NCI-H1436 (cell line): ENCODE measurements around the gene PTPRD.

Source experiments
- DNase-seq: peaks from one replicate; lab custom pipeline; 2025; lab: John Stamatoyannopoulos, UW

The PTPRD gene

GRCh38 chr9:8683496-8683895 lies 1929.3 kb downstream of the PTPRD start:
- DNase-seq: no peak

DNA sequence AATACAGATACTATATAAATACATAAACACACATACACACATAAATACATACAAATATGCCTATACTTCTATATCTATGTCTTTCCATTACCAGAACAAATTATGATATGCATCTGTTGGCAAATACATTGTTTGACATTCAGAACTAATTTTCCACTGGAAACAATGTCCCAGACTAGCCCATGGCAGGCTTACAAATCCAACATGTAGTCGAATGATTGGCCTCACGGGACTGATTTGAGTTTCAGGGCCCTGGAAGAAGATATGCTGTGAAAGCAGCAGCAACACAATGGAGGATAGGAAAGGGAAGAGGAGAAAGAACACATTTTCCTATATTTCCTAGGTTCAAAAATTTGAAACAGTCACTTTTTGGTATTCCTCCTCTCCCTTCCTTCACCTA lies 1932.1 kb downstream of the PTPRD start:
- no peak for DNase-seq

DNA sequence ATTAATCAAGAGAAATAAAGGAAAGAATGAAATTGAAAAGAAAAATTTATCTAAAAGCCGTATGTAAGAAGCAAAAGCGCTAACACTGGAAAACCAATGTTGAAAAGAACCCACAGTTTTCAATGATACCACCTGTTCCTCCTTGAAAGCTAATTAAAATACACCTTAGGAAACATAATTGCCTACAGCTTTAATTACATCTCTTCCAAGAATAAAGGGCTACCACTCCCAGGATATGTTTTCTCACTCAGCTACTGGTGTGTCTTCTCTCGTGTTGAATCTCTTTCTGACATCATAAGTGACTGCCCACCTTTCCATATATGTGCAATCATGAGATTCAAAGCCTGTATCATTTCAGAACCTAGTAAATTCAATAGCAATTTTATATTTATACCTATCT lies 1932.6 kb downstream of the PTPRD start:
- DNase-seq: peak; percentile 56

DNA sequence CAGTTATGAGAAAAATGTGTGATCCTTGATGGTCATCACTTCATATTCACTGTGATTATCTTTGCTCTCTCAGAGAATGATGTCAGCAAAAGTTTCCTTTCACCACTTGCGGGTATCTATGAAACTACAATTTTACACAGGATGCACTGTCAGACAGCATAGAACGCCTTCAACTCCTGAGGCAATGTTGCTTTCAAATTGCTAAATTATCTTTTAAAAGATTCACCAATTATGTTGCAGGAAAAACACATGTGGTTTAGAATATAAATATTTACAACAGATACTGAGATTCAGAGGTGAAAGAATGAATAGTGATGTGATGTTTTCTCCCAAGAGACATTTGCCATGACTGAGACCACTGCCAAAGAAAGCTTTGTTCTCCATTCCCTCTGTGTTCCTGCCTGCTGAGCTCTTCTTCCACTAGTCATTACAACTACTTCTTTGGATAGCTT lies 1933.4 kb downstream of the PTPRD start:
- DNase-seq: no peak

DNA sequence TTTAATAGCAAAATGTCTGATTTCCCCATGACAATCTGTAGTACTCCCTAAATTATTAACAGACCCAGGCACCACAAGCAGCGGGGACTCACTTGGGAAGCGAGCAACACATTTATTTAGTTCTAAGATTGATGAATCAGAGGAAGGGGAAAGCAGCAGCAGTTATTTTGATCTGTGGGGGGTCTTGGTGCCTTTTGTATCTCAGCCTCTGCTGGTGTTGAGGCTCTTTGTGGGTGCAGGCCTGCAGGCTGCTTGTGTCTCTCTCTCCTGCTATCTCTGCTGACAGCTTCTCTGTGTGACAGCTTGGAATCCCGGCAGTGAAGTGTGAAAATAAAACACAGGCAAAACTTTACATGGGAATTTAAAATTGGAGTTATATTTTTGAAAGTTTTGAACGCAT lies 1935.1 kb downstream of the PTPRD start:
- no peak for DNase-seq

- DNase-seq: no peak
These were observed 1938.3 kb downstream of the PTPRD start for GRCh38 chr9:8674536-8674935.

DNA sequence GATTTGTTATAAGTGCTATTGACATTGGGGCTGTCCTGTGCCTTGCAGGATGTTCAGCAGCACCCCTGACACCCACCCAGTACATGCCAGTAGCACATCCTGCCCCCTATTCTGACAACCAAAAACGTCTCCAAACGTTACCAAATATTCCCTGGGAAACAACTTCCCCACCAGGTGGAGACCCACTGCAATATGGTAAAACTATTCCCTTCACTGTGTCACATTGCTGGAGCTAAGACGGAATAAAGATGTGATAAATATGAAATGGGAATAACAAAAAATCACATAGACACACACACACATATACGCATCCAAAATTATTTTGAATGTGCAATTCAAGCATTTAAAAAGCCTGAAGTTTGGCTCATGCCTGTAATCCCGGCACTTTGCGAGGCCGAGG lies 1939.0 kb downstream of the PTPRD start:
- no peak for DNase-seq

DNA sequence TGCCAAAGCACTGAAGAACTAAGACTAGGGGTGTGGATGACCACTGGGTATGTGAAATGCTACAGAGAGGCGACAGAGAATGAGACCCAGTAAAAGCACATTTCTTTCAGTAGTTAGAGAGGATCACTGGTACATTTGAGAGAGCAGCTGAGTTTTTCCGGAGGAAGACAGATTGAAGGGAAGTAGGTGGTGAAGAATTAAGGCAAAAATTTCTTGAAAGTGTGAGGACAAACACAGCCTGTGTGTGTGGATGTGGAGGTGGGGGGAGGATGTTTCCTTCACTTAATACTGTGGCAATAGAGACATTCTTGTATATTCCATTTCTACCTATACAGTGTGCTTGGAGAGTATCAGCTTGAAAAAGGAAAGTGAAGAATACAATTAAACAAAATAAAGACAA lies 1942.1 kb downstream of the PTPRD start:
- DNase-seq: no peak

DNA sequence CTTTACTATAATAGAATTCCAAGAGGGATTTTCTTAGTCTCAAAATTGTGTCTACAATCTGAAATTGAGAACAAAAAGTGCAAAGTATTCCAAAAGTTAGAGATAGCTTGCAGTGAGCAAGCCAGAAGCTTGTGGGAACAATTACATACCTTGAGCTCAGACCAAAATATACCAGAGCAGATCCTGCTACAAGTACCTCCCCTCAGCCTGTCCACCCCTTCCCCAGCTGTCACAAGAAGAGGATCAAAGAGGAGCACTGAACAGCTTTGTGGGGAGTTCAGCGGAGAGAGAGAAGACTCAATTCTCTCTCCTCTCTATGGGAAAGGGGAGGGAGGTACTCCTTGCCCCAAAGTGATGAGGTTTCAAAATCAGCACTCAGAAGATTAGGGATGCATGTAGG lies 1944.1 kb downstream of the PTPRD start:
- no peak for DNase-seq

GRCh38 chr9:8668231-8668630 lies 1944.6 kb downstream of the PTPRD start:
- no peak for DNase-seq

DNA sequence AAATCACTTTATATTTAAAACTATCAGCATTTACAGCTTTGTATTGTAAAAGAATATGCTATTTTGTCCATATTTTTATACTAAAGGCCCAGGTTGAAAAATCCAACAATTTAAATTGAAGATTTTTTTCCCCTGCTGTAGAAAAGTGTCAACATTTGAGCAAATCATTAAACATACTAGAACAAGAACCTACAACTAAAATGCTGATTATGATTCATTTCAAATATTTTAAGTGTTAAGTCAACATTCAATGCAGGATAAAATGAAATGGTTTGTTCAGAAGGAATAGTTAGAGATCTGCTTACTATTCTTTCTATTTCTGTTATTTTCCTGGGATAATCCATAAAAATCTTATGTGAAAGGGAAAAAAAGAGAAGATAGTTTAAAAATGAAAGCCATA lies 1946.7 kb downstream of the PTPRD start:
- no peak for DNase-seq

DNA sequence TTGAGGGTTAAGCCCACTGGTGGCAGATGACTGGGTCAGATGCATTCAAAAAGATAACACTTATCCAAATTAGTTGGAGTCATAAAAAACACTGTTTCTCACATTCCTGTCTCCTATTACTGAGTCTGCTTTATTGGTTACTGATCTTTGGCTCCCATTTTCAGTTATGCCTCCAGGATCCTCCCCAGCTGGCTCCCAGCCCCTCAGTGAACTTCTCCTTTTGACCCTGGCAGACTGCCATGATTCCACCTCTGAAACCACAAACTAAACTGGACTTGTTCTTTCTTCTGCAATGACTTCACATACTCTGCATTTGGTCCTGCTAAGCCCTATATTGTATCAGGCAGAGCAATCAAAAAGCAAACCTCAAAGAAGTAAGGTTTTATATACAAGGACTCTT lies 1952.4 kb downstream of the PTPRD start:
- DNase-seq: no peak

DNA sequence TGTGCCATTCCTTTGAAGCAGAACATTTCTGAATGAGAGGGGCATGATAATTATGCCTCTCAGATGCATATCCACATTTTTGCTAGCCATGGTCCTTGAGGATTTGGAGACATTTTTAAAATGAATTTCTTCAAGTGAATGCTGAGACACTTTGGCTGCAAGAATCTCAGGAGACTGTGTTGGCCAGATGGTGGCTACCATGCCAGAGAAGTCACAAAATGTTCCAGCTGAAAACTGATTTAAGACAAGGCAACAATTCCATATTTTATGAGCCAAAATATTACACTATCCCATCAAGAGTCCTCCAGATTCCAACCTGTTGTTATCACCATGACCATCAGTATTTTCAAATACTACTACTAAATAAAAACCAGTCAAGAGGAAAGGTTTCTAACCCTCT lies 1953.7 kb downstream of the PTPRD start:
- DNase-seq: no peak

DNA sequence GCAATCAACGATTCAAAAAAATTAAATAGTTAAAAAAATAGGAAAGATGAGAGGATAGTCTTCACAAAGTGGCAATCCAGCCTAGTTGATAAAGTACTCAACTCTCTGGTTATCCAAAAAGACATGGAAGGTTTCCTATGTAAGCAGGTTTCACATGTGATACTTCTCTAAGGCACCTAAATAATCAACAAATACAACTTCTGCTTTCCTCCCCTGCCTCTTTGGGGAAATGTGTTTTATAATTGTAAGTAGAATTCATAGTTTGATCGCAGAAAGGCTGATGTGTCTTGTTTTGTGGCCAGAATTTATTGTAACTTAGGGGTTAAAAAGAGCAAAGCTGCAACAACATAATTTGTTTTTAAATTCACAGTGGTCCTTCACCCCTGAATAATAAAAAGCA lies 1957.7 kb downstream of the PTPRD start:
- DNase-seq: no peak

DNA sequence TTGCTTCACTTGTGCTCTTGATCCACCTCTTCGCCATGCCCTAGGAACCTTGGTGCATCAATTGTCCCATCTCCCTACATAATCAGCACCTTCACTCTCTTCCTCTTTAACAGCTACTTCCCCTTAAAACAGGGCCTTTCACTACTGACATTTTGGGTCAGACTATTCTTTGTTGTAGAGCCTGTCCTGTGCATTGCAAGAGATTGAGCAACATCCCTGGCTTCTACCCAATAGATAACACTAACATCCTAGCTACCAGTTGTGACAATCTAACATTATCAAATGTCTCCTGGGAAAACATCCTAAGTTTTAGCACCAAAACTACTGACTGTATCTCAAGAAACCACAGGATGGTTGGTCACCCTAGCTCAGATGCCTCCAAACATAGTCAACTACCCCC lies 1958.9 kb downstream of the PTPRD start:
- no peak for DNase-seq

- no peak for DNase-seq
These were observed 1959.7 kb downstream of the PTPRD start for GRCh38 chr9:8653111-8653510.

DNA sequence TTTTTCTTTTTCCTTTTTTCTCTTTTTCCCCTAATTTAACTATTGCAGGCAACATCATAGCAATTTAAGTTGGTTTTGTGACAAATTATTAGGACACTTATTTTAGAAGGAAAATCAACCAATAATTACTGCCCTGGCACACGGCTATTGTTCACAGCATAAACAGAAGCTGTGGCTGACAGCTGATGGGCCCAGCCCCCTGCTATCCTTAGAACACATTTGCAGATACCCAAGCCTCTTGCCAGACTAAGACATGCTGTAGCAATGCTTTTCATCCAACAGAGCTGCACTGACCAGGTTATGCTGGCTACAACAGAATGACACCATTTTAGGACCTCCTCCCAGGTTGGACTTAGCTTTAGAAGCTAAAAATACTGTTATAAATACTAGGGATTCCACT lies 1960.5 kb downstream of the PTPRD start:
- no peak for DNase-seq

DNA sequence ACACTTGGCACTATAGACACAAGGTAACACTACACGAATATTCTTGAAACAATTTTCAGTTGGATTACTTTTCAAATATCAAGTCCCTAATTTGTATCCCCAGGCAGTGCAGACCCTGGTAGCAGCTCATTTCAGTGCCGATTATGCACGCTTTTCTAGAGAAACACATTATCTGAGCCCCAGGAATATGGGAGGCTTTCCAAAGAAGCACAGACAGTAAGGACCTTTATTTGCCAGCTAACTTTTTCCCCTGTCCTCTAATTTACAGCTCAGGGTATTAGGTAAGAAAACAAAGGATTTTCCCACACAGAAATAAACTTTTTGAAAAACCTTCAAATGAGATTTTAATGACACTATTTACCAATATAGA lies 1961.0 kb downstream of the PTPRD start:
- no peak for DNase-seq

GRCh38 chr9:8651070-8651845 lies 1961.5 kb downstream of the PTPRD start:
- no peak for DNase-seq

GRCh38 chr9:8649807-8650206 lies 1963.0 kb downstream of the PTPRD start:
- no peak for DNase-seq

- DNase-seq: no peak
These were observed 1963.6 kb downstream of the PTPRD start for GRCh38 chr9:8649160-8649559.

DNA sequence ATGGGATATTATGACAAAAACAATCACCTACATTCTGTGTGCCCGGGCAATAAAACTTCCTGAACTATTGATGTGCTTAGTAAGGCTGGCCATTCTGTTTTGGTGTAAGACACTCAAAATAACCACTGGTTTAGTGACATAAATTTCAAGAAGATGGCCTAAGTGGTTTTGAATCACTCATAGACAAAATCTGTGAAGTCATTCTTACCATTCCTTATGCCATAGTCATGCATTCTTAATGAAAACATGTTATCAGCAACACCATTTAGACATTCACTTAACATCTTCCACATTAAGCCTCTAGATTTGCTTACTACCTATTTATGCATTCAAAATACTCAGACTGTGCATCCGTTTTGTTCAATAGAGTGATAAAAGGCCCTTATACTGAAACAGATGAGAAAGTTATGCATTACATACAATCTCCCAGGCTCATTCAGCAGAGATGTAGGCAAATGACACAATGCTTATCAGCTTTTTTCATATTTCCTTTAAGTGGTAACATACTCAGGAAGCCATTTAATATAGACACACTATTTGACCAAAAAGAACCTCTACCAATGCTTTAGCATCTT lies 1964.4 kb downstream of the PTPRD start:
- no peak for DNase-seq

DNA sequence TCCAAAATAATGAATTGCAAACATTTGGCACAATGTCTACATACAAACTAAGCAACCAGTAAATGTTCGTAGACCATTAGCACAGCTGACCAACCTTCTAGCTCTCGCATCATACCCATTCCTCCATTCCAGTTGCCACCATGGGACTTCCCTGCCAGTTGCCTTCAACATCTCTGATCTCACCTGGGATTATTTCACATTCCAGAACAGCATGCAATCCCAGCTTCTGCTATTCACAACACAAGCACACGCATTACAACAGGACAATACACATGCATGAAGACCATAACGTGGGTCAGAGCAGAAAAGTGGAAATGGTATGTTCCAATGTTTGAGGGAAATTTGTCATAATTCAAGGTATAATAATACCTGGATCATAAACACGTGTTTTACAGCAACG lies 1965.0 kb downstream of the PTPRD start:
- DNase-seq: no peak

DNA sequence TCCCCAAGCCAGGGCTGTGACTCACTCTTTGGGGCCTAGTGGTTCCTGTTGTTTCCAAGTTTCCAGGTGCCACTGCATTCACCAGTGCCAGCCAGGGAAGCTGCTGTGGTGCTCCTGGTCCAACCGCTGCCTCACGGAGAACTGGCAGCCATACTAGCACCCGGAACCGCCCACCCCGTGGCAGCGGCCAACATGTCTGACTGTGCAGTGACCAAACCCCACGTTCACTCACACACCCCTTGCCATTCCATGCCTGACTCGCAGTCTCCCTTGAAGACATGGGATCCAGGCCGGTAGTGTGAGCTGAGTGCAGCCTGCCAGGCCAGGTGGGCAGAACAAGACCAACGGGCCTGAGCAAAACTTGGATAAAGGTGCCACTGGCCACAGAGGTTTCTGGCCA lies 1968.2 kb downstream of the PTPRD start:
- no peak for DNase-seq
